BLaER1 treated with 17β-estradiol and CSF1 and Interleukin-3, amounts not matched to agents 10 nM and 100 nM (cell line): Measurements from ENCODE around the gene ZNF276.
"Not testable (repeated sequence)": the region's sequence is repeated elsewhere in the genome, so short reads cannot be mapped to it uniquely, and the experiment has no call there.

Experiments
- H3K27ac ChIP-seq, 11 experiments: shearing (Covaris generic); formaldehyde crosslinking; 2 replicates each; pipeline ENCODE4 v1.8.1; 2022
- H3K27me3 ChIP-seq, 11 experiments: shearing (Covaris generic); formaldehyde crosslinking; 2 replicates each; pipeline ENCODE4 v1.8.1; 2022
- H3K36me3 ChIP-seq, 11 experiments: shearing (Covaris generic); formaldehyde crosslinking; 2 replicates each; pipeline ENCODE4 v1.8.1; 2022
- H3K4me1 ChIP-seq, 10 experiments: shearing (Covaris generic); formaldehyde crosslinking; 2 replicates each; pipeline ENCODE4 v1.8.1; 2022
- H3K4me2 ChIP-seq, 11 experiments: shearing (Covaris generic); formaldehyde crosslinking; 2 replicates each; pipeline ENCODE4 v1.8.1; 2022
- H3K4me3 ChIP-seq, 10 experiments: shearing (Covaris generic); formaldehyde crosslinking; 2 replicates each; pipeline ENCODE4 v1.8.1; 2022
- H3K9ac ChIP-seq, 11 experiments: shearing (Covaris generic); formaldehyde crosslinking; 2 replicates each; pipeline ENCODE4 v1.8.1; 2022
- H3K9me3 ChIP-seq, 11 experiments: shearing (Covaris generic); formaldehyde crosslinking; replicated peaks in 1 of 11; 2 replicates each; pipeline ENCODE4 v1.8.1; 2022
- H4K20me1 ChIP-seq, 11 experiments: shearing (Covaris generic); formaldehyde crosslinking; 2 replicates each; pipeline ENCODE4 v1.8.1; 2022
- Cebpa-rat ChIP-seq, 11 experiments: shearing (Covaris generic); IDR thresholded peaks; 2 replicates each; pipeline ENCODE4 v1.8.1; 2022

ZNF276 gene

DNA sequence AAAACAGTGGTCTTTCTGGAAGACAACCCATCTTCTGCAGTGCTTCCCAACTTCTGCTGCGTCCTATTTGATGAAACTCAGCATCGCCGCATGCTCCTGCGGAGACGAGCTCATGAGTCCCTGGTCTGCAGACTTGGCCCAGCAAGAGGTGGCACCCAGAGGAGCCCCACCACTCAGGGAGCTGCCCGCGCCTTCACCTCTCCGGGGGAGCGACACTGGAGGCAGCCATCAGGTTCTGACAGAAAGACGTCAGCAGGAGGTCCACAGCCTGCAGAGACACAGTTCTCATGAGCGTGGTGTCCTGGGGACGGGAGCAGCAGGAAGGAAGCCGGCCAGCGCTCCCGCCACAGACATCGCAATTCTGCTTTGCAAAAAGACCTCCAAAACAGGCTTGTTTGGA, 49.0 kb downstream of the ZNF276 start:
- peaks cover 0 to 10% (median 0%) of the 10 kb centered on the region in 11 experiments; a peak in 4 of 22 replicates for H4K20me1 ChIP-seq
- no peaks in the 10 kb centered on the region for H3K9me3 ChIP-seq

DNA sequence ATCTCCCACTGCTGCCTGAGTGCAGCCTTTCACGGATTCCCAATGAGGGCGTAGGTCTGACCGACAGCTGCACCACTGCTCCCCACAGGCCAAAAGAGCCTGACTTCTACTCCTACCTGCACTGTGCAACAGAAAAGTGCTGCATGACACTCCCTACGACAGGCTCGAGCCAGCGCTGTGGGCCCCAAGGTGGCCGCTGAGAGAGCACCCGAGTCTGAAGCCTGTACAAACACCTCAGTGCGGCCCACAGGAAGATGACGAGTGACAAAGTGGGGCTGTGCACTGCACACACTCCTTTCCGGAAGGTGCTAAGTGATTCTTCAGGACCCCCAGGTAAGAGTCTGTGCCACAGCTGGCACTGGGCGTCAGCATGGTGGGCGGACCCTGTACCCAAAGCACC, 53.9 kb downstream of the ZNF276 start:
- no peak for TF ChIP-seq Cebpa-rat (IDR thresholded peaks at IDR 0.05)
- H3K4me3 ChIP-seq: no peak overlapping the region
- no peaks in the 10 kb centered on the region for H3K9me3 ChIP-seq
- peaks cover 0 to 22% (median 0%) of the 10 kb centered on the region in 11 experiments; a peak in 7 of 22 replicates for H4K20me1 ChIP-seq
- no peak overlapping the region for H3K9ac ChIP-seq
- no peak overlapping the region for H3K4me2 ChIP-seq
- peaks cover 11 to 100% (median 97%) of the 10 kb centered on the region in 11 experiments; a peak in 21 of 22 replicates for H3K36me3 ChIP-seq
- no peak overlapping the region; a peak in 1 of 22 replicates for H3K27ac ChIP-seq
- no peaks in the 10 kb centered on the region for H3K27me3 ChIP-seq
- peaks cover 0 to 18% (median 4%) of the 10 kb centered on the region in 10 experiments; a peak in 8 of 20 replicates for H3K4me1 ChIP-seq

More for the DNA sequence above, 49.0 kb downstream of the ZNF276 start:
- Histone ChIP-seq H3K4me3 (no peak overlapping the region), H3K4me2 (no peak overlapping the region), H3K4me1 (peaks cover 4 to 34% (median 18%) of the 10 kb centered on the region in 10 experiments), H3K27me3 (no peaks in the 10 kb centered on the region), H3K9ac (0 out of 22 replicates have a peak overlapping the region, but pooled peaks of 1 of the 11 experiments have one; percentile 3), H3K27ac (no peak overlapping the region), H3K36me3 (peaks cover 12 to 100% (median 94%) of the 10 kb centered on the region in 11 experiments; a peak in 20 of 22 replicates)
- TF ChIP-seq Cebpa-rat (IDR thresholded peaks at IDR 0.05): no peak

DNA sequence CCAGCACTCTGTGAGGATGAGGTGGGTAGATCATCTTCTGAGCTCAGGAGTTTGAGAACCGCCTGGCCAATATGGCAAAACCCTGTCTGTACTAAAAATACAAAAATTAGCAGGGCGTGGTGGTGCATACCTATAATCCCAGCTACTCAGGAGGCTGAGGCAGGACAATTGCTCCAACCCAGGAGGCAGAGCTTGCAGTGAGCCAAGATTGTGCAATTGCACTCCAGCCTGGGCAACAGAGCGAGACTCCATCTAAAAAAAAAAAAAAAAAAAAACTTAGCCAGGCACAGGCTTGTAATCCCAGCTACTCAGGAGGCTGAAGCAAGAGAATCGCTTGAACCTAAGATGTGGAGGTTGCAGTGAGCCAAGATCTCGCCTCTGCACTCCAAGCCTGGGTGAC, 56.9 kb downstream of the ZNF276 start:
- H3K27ac ChIP-seq: peak overlapping the region in 1 of 11 experiments; percentile 22; a peak in 1 of 22 replicates
- TF ChIP-seq Cebpa-rat (IDR thresholded peaks at IDR 0.05): peak in 5 of 11 experiments; percentile 23 to 70 (median 39); a peak in 4 of 22 replicates
- H3K9me3 ChIP-seq, H3K4me3 ChIP-seq, H3K27me3 ChIP-seq: not testable (repeated sequence)
- H4K20me1 ChIP-seq: peaks cover 0 to 25% (median 0%) of the 10 kb centered on the region in 11 experiments; a peak in 6 of 22 replicates
- H3K9ac ChIP-seq: peak overlapping the region in 1 of 11 experiments; percentile 25; a peak in 2 of 22 replicates
- peak overlapping the region in 4 of 11 experiments; percentile 3 to 35 (median 22); a peak in 5 of 22 replicates for H3K4me2 ChIP-seq
- peaks cover 3 to 100% (median 97%) of the 10 kb centered on the region in 11 experiments; a peak in 21 of 22 replicates for H3K36me3 ChIP-seq
- peaks cover 0 to 18% (median 4%) of the 10 kb centered on the region in 10 experiments; a peak in 9 of 20 replicates for H3K4me1 ChIP-seq

DNA sequence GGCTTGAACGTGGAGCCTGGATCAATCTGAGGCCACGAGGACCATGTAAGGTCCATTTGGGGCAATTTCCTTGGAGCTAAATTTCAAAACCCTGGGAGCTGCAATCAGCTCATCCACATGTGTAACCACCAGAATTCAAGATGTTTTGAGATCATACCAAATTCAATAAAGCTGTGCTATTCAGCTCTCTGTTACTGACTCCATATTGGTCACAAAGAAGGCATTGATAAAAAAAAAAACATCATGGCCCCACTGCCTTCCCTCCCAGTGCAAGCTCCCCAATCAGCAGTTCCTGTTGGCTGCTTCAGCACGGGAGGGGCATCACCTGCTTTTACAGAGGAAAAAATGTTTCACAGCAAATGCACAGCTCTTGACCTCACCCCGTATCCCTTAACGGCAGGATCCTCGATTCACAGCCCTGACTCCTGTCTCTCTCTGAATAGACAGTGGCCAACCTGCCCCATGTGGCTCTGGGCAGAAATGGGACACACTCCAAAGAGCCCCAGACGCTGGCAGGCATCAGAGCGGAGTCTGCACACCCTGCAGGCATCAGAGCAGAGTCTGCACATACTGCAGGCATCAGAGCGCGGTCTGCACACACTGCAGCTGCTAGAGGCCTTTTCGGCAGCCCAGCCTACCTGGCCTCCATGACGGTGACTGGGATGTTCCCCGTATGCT, 58.0 kb downstream of the ZNF276 start:
- peaks cover 3 to 100% (median 97%) of the 10 kb centered on the region in 11 experiments; a peak in 21 of 22 replicates for H3K36me3 ChIP-seq

DNA sequence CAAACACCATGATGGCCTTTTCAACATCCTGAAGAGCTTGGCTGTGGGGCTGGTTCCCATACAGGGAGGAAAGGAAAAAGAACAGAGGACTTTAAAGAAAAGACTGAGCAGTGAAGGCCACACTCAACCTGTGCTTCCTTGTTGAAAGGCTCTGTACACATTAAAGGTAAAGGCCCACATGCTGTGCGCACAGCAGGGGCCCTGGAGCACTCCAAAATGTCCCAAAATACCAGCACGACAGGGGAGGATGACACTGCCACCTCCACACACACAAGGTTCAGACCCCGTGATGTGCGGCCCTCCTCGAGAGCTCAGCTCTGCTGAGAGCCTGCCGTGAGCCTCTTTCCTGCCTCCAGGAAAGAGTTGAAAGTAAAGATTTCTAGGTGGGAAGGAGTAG, 58.6 kb downstream of the ZNF276 start:
- H4K20me1 ChIP-seq: peaks cover 0 to 37% (median 0%) of the 10 kb centered on the region in 11 experiments; a peak in 6 of 22 replicates
- H3K27ac ChIP-seq: no peak overlapping the region; a peak in 1 of 22 replicates
- peaks cover 3 to 100% (median 98%) of the 10 kb centered on the region in 11 experiments; a peak in 21 of 22 replicates for H3K36me3 ChIP-seq
- no peaks in the 10 kb centered on the region for H3K9me3 ChIP-seq
- H3K9ac ChIP-seq: no peak overlapping the region
- peaks cover 0 to 18% (median 4%) of the 10 kb centered on the region in 10 experiments; a peak in 9 of 20 replicates for H3K4me1 ChIP-seq
- H3K4me2 ChIP-seq: no peak overlapping the region
- no peak for TF ChIP-seq Cebpa-rat (IDR thresholded peaks at IDR 0.05)
- no peaks in the 10 kb centered on the region for H3K27me3 ChIP-seq
- no peak overlapping the region for H3K4me3 ChIP-seq

More for the DNA sequence above, 58.0 kb downstream of the ZNF276 start:
- no peak overlapping the region for H3K9ac ChIP-seq
- H3K4me3 ChIP-seq: no peak overlapping the region
- peaks cover 0 to 18% (median 4%) of the 10 kb centered on the region in 10 experiments; a peak in 9 of 20 replicates for H3K4me1 ChIP-seq
- peaks cover 0 to 31% (median 0%) of the 10 kb centered on the region in 11 experiments; a peak in 6 of 22 replicates for H4K20me1 ChIP-seq
- peak overlapping the region in 1 of 11 experiments; percentile 22; a peak in 2 of 22 replicates for H3K27ac ChIP-seq
- TF ChIP-seq Cebpa-rat (IDR thresholded peaks at IDR 0.05): no peak
- H3K4me2 ChIP-seq: no peak overlapping the region
- no peaks in the 10 kb centered on the region for H3K27me3 ChIP-seq
- no peaks in the 10 kb centered on the region for H3K9me3 ChIP-seq

DNA sequence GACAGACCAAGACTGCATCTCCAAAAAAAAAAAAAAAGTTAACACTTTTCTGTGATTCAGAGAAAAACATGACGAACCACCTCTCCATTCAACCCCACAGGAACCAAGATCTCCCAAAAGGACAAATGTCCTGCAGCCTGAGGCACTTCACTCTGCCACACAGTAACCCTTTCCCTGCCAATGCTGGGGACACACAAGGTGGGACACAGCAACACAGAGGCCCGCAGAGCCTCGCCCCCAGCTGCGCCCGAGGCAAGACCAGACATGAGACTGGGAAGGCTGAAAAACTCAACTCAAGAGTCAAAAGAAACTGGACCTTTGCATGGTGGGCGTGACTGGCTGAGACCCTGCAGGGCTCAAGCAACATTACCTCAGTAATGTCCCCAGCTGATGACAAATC, 61.2 kb downstream of the ZNF276 start:
- no peak overlapping the region for H3K4me2 ChIP-seq
- H3K4me1 ChIP-seq: peaks cover 0 to 18% (median 4%) of the 10 kb centered on the region in 10 experiments; a peak in 9 of 20 replicates
- H3K36me3 ChIP-seq: peaks cover 3 to 100% (median 99%) of the 10 kb centered on the region in 11 experiments; a peak in 21 of 22 replicates
- H3K27me3 ChIP-seq: no peaks in the 10 kb centered on the region
- no peak overlapping the region; a peak in 1 of 22 replicates for H3K9ac ChIP-seq
- no peak for TF ChIP-seq Cebpa-rat (IDR thresholded peaks at IDR 0.05)
- no peak overlapping the region for H3K27ac ChIP-seq
- no peak overlapping the region for H3K4me3 ChIP-seq
- no peaks in the 10 kb centered on the region for H3K9me3 ChIP-seq
- peaks cover 0 to 55% (median 5%) of the 10 kb centered on the region in 11 experiments; a peak in 8 of 22 replicates for H4K20me1 ChIP-seq

DNA sequence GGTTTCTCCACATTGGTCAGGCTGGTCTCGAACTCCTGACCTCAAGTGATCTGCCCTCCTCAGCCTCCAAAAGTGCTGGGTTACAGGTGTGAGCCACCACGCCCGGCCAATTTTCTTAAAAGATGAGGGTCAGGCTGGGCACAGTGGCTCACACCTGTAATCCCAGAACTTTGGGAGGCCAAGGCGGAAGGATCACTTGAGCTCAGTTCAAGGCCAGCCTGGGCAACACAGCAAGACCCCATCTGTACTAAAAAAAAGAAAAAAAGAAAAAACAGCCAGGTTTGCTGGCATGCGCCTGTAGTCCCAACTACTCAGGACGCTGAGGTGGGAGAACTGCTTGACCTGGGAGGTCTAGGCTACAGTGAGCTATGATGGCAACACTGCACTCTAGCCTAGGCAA, 62.6 kb downstream of the ZNF276 start:
- H4K20me1 ChIP-seq: peaks cover 0 to 56% (median 12%) of the 10 kb centered on the region in 11 experiments; a peak in 9 of 22 replicates
- not testable (repeated sequence) for H3K9ac ChIP-seq, H3K4me2 ChIP-seq, H3K4me3 ChIP-seq, H3K4me1 ChIP-seq, H3K27ac ChIP-seq, H3K9me3 ChIP-seq, H3K27me3 ChIP-seq
- H3K36me3 ChIP-seq: peaks cover 3 to 100% (median 99%) of the 10 kb centered on the region in 11 experiments; a peak in 21 of 22 replicates

DNA sequence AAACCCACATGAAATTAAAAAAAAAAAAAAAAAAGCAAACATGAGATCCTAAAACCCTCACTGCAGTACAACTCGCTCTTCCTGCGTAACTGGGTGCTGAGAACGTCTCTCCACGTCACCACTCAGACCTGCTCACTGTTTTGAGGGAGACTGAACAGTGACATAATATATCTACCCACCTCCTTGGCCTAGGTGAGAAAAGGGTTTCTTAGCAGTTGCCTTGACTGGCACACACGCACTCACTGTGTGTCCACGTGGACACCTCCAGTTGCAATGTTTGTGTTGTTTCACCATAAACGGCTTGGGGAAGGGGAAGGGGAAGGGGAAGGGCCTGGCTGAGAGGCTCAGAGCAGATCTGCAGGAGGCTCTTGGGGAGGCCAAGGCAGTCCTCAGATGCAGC, 63.1 kb downstream of the ZNF276 start:
- H3K27ac ChIP-seq: no peak overlapping the region

More for the DNA sequence above, 63.1 kb downstream of the ZNF276 start:
- Histone ChIP-seq H3K4me2 (no peak overlapping the region), H4K20me1 (peaks cover 0 to 56% (median 15%) of the 10 kb centered on the region in 11 experiments; a peak in 10 of 22 replicates), H3K36me3 (peaks cover 3 to 100% (median 99%) of the 10 kb centered on the region in 11 experiments; a peak in 21 of 22 replicates), H3K4me3 (no peak overlapping the region), H3K9ac (no peak overlapping the region), H3K9me3 (no peaks in the 10 kb centered on the region), H3K27me3 (no peaks in the 10 kb centered on the region), H3K4me1 (peaks cover 0 to 3% (median 0%) of the 10 kb centered on the region in 10 experiments; a peak in 3 of 20 replicates)
- no peak for TF ChIP-seq Cebpa-rat (IDR thresholded peaks at IDR 0.05)
